Mucosa of stomach (tissue), 1 donor: ENCODE data around the gene SMARCAD1.
"Not testable (repeated sequence)": the region's sequence is repeated elsewhere in the genome, so short reads cannot be mapped to it uniquely, and the experiment has no call there.

Experiments used
- H3K27me3 ChIP-seq: one replicate; pipeline ENCODE4 v1.7.0; 2013; ENCODE audit warnings: mild to moderate bottlenecking, low read length; ENCODE audit not compliant: control insufficient read depth, insufficient read depth
- H3K36me3 ChIP-seq: one replicate; pipeline ENCODE4 v1.7.0; 2013; ENCODE audit warnings: low read length; ENCODE audit not compliant: control insufficient read depth, insufficient read depth
- H3K4me1 ChIP-seq: one replicate; pipeline ENCODE4 v1.7.0; 2013; ENCODE audit warnings: mild to moderate bottlenecking, low read length; ENCODE audit not compliant: control insufficient read depth, insufficient read depth
- H3K4me3 ChIP-seq: one replicate; pipeline ENCODE4 v1.7.0; 2013; ENCODE audit warnings: low read length
- H3K9ac ChIP-seq: one replicate; pipeline ENCODE4 v1.7.0; 2013; ENCODE audit warnings: mild to moderate bottlenecking, low read length, moderate library complexity
- H3K9me3 ChIP-seq: one replicate; pipeline ENCODE4 v1.7.0; 2013; ENCODE audit warnings: mild to moderate bottlenecking, low read length, moderate library complexity; ENCODE audit not compliant: control insufficient read depth
- donor health status: Pancreatic carcinoma.

Gene SMARCAD1

DNA sequence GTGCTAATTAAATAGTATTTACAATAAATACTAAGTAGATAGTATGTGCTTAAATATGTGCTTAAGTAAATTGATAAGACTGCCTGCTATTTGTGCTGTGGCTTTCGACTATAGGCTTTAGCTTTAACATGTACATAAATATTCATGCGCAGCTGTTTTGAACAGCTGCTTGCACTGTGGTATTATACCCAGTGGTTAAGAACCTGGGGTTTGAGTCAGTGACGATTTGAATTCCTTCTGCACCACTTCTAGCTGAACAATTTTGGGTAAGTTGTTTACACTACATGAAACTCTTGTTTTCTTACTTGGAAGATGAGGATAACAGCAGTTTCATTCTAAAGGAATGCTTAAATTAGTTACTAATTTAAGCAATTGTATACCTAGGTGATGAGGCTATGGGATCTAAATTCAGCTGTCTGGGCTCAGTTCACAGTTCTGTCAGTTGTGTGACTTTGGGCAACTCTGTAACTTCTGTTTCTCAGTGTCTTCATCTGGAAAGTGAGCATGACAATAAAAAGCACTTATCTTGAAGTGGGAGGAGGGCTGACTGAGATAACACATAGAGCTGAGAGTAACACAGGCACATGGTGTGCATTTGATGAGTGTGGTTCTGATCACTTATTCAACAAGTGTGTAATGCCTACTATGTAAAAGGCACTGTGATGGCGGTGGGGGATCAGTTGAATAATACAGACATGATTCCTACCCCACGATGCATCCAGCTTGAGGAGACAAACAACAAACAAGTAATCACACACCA is 98.0 kb downstream of the SMARCAD1 start:
- H3K9me3 ChIP-seq = no peaks in the 10 kb centered on the region
- no peaks in the 10 kb centered on the region for H3K27me3 ChIP-seq
- peaks cover 7% of the 10 kb centered on the region for H3K4me1 ChIP-seq
- H3K9ac ChIP-seq = no peak overlapping the region
- H3K4me3 ChIP-seq = no peak overlapping the region
- H3K36me3 ChIP-seq = no peaks in the 10 kb centered on the region

DNA sequence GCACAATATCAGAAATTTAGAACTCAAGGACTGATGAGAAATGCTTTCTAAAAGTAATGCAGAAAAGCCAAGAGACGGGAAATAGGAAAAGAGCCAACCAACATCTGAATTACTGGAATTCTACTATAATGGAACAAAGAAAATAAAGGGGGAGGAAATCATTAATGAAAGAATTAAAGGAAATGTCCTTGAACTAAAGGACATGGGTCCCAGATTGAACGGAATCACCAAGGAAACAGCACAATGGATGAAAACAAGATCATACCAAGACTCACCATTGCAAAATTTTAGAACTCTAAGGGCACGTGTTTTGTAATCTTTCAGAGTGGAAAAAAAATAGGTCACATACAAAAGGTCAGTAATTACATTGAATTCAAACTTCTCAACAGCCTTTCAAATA is 99.0 kb downstream of the SMARCAD1 start:
- H3K9me3 ChIP-seq = no peaks in the 10 kb centered on the region
- H3K27me3 ChIP-seq = no peaks in the 10 kb centered on the region

DNA sequence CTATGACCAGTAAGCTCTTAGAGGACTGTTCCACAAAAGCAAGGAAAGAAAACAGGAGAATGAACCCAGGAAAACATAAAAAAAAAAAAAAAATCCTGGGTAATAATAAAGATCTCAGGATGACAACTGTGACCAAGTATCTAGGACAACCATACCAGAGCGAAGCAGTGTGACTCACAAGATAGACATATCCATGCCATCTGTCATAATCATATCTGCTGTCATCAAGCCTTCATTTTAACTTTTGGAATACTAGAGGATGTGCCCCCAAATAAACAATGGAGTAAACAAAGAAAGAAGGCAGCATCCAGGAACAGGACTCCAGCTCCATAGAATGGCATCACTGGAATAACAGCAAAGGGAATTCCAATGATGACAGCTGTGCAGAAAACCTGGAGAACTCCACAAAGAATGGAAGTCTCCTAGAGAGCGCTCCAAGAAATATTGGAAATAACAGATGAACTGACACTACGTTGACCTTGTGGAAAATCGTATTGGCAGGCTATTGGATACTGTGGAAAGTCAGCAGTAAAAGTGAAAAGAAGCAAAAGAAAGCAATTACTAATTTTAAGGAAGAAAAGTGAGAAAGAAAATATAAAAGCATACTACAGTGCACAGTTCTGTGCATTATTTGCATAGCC is 99.7 kb downstream of the SMARCAD1 start:
- no peaks in the 10 kb centered on the region for H3K9me3 ChIP-seq
- H3K4me3 ChIP-seq = no peak overlapping the region
- H3K4me1 ChIP-seq = peaks cover 7% of the 10 kb centered on the region
- H3K36me3 ChIP-seq = no peaks in the 10 kb centered on the region
- H3K9ac ChIP-seq = no peak overlapping the region
- no peaks in the 10 kb centered on the region for H3K27me3 ChIP-seq

More for the DNA sequence above, 99.0 kb downstream of the SMARCAD1 start:
- peaks cover 7% of the 10 kb centered on the region for H3K4me1 ChIP-seq
- H3K9ac ChIP-seq = no peak overlapping the region
- H3K36me3 ChIP-seq = no peaks in the 10 kb centered on the region
- H3K4me3 ChIP-seq = no peak overlapping the region

DNA sequence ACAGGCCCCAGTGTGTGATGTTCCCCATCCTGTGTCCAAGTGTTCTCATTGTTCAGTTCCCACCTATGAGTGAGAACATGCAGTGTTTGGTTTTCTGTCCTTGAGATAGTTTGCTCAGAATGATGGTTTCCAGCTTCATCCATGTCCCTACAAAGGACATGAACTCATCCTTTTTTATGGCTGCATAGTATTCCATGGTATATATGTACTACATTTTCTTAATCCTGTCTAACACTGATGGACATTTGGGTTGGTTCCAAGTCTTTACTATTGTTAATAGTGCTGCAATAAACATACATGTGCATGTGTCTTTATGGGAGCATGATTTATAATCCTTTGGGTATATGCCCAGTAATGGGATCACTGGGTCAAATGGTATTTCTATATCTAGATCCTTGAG is 112.3 kb downstream of the SMARCAD1 start:
- not testable (repeated sequence) for H3K9me3 ChIP-seq, H3K9ac ChIP-seq, H3K4me1 ChIP-seq, H3K27me3 ChIP-seq, H3K36me3 ChIP-seq, H3K4me3 ChIP-seq

DNA sequence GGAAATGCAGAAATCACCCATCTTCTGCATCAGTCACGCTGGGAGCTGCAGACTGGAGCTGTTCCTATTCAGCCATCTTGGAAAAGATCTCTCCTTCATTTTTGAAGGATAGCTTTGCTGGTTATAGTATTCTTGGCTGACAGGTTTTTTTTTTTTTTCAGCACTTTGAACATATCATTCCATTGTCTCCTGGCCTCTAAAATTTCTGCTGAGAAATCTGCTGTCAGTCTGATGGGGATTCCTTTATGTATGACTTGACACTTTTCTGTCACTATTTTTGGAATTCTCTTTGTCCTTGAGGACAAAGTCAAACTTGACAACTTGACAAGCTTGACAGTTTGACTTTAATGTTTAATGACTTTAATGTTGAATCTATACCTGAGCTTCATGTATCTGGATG is 118.2 kb downstream of the SMARCAD1 start:
- Histone ChIP-seq H3K9ac (no peak overlapping the region), H3K4me3 (no peak overlapping the region), H3K4me1 (no peaks in the 10 kb centered on the region), H3K9me3 (no peaks in the 10 kb centered on the region), H3K27me3 (no peaks in the 10 kb centered on the region), H3K36me3 (no peaks in the 10 kb centered on the region)

DNA sequence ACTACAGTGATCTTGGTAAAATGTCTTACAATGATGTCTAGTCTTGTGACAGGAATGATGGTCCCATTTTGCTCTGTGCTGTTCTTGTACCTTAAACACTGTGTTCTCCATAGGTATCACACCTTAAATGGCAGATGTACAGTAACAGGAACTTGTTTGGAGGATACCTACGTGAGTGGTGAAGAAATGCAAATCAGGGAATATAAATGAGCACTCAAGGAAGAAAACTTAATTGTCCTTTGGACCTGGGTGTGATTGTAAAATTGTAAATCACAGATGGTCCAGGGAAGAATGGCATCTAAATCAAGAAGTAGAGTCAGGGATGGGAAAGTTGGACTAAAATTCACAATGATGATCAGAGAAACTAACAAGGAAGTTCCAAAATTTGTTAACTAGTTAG is 122.3 kb downstream of the SMARCAD1 start:
- H3K9me3 ChIP-seq = no peaks in the 10 kb centered on the region
- H3K4me1 ChIP-seq = no peaks in the 10 kb centered on the region
- no peaks in the 10 kb centered on the region for H3K27me3 ChIP-seq
- no peak overlapping the region for H3K4me3 ChIP-seq
- no peaks in the 10 kb centered on the region for H3K36me3 ChIP-seq
- H3K9ac ChIP-seq = no peak overlapping the region

DNA sequence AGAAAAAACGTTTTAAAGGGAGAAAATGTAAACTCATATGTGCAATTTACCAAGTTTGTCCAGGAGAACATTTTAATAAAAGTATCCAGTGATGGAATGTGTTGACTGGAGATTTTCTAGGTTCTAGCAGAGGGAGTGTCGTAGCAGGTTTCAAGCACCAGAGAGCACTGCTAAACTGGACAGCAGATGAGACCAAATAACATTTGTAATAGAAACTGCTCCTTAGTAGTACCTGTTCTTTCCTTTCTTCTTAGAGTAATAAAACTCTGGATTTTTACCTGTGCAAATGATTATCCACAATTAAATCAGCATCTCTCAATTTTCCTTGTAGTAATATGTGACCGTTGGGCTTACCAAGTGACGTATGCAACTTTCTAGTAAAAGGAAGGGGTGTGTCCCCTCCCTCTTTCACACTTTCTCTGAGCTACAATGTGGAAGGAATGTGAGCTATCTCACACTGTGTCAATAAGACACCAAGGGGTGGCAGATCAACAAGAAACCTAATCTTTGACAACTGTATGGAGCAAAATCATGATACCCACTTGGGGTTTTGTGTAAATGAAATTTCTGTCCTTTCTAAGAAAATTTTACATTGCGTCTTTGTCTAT is 125.4 kb downstream of the SMARCAD1 start:
- H3K4me3 ChIP-seq = no peak overlapping the region
- no peak overlapping the region for H3K9ac ChIP-seq
- H3K36me3 ChIP-seq = no peaks in the 10 kb centered on the region
- H3K4me1 ChIP-seq = no peaks in the 10 kb centered on the region
- H3K27me3 ChIP-seq = no peaks in the 10 kb centered on the region
- H3K9me3 ChIP-seq = no peaks in the 10 kb centered on the region

DNA sequence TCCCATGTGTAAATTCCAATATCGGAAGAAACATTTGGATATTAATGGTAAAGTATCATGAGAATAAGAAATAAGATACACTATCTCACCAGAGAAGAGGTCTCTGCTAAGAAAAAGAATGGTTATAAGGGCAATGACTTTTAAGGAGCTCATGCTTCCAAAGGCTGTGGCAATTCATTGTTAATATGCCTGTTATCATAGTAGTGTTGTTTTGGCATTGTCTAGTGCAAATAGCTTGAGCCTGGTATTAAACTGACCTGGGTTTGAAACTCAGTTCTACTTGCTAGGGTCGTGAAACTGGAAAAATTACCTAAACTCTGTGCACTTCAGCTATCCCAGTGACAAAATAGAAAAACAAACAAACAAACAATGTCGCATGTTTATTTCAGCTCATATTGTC is 126.2 kb downstream of the SMARCAD1 start:
- Histone ChIP-seq H3K4me3 (no peak overlapping the region), H3K4me1 (no peaks in the 10 kb centered on the region), H3K9ac (no peak overlapping the region), H3K27me3 (no peaks in the 10 kb centered on the region), H3K9me3 (no peaks in the 10 kb centered on the region), H3K36me3 (no peaks in the 10 kb centered on the region)

DNA sequence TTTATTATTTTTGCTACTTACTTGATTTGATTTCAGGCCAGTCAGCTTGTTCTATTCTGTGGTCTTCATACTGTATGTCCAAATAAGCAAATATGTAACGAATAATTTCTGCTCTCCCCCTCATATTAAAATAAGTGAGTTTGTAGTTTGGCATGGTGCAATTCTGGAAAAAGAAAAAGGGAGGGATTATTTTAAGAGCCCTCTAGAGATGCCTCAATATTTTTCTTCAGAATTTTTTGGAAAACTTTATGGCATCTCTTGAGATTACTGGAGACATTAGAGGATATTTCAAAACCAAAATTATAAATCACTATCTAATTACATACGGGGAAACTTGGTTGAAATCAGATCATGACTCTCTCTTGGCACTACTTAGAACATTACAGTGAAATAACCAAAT is 126.8 kb downstream of the SMARCAD1 start:
- Histone ChIP-seq H3K4me3 (no peak overlapping the region), H3K9ac (no peak overlapping the region), H3K27me3 (no peaks in the 10 kb centered on the region), H3K9me3 (no peaks in the 10 kb centered on the region), H3K4me1 (no peaks in the 10 kb centered on the region), H3K36me3 (no peaks in the 10 kb centered on the region)

DNA sequence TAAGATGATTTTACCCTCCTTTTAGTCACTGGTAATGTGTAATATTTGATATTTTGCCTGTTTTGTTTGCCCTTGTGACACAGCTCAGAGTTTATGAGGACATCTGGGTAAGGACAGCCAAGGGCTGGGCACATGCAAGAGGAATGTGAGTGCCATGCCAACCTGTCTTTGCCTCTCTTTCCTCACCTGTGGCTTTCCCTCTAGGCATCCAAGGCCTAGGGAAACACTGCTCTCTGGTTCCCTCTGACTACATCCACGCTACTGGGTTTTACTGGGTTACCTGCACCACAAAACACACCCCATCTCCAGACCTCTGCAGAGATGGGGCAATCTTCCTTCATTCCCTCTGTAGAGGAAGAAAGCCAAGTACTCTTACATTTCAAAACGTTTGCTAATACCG is 127.3 kb downstream of the SMARCAD1 start:
- no peaks in the 10 kb centered on the region for H3K4me1 ChIP-seq
- H3K9me3 ChIP-seq = no peaks in the 10 kb centered on the region
- no peaks in the 10 kb centered on the region for H3K27me3 ChIP-seq
- no peak overlapping the region for H3K9ac ChIP-seq
- no peak overlapping the region for H3K4me3 ChIP-seq
- H3K36me3 ChIP-seq = no peaks in the 10 kb centered on the region

DNA sequence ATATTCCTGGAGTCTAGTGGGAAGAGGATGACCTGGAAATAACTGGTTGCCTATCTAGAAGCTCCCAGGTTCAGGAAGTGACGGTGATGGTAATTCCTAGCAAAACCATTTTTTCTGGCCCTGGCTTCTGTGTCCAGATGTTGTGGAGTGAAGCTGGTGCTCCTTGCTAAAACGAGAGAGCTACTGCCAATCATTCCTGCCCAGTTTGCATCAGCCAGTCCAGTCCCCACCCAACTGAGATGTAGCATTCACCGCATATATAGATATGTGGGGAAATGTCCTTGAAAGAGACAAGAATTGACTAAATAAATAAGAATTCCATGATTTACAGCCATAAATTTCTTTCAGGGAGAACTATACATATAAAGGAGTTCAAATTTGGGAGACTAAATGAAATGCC is 128.6 kb downstream of the SMARCAD1 start:
- Histone ChIP-seq H3K4me1 (no peaks in the 10 kb centered on the region), H3K4me3 (no peak overlapping the region), H3K27me3 (no peaks in the 10 kb centered on the region), H3K36me3 (no peaks in the 10 kb centered on the region), H3K9ac (no peak overlapping the region), H3K9me3 (no peaks in the 10 kb centered on the region)

DNA sequence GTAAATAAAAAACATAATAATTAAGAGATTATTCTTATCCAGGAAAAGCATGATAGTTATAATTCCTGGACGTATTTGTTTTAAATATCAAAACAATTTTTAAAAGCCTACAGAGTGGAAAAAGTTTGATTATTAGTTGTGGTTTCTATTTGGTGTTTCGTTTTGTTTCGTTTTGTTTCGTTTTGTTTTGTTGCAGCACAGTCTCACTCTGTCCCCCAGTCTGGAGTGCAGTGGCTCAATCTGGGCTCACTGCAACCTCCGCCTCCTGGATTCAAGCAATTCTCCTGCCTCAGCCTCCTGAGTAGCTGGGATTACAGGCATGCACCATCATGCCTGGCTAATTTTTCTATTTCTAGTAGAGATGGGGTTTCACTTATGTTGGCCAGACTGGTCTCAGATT is 129.1 kb downstream of the SMARCAD1 start:
- not testable (repeated sequence) for H3K4me1 ChIP-seq, H3K4me3 ChIP-seq, H3K36me3 ChIP-seq, H3K27me3 ChIP-seq, H3K9me3 ChIP-seq, H3K9ac ChIP-seq
